Activated CD4-positive, alpha-beta T cell treated with anti-CD3 and anti-CD28 coated beads, Interleukin-2, amount 10 ng/mL, durations not matched to agents 7 days and 5 days (primary cell): ENCODE data around the gene OR13H1. TPM values are rescaled to one million over a fixed set of nuclear protein-coding genes. Genes with fewer than 3 reads are reported as not detected.
"Not testable (repeated sequence)": the region's sequence is repeated elsewhere in the genome, so short reads cannot be mapped to it uniquely, and the experiment has no call there.

ENCODE experiments used
- CTCF ChIA-PET: fragments of 350-600 bp; sonication (Branson Sonifier 250); formaldehyde crosslinking; loops from one replicate; lab custom pipeline; 2021; ENCODE audit warnings: antibody characterized with exemption; lab: Charles Lee
- POLR2A ChIA-PET: fragments of 350-600 bp; sonication (Branson Sonifier 250); formaldehyde crosslinking; loops from one replicate; lab custom pipeline; 2021; ENCODE audit warnings: antibody characterized with exemption; lab: Charles Lee
- DNase-seq: peaks from one replicate; pipeline ENCODE4 v3.0.0-alpha.2; 2020
- H3K27ac Mint-ChIP-seq: one replicate; pipeline ENCODE4 v1.8.0; 2021; ENCODE audit warnings: mild to moderate bottlenecking, moderate library complexity, mixed read lengths
- H3K27me3 Mint-ChIP-seq: one replicate; pipeline ENCODE4 v1.8.0; 2021; ENCODE audit warnings: mixed read lengths
- H3K36me3 Mint-ChIP-seq: one replicate; pipeline ENCODE4 v1.8.0; 2021; ENCODE audit warnings: low read depth, mixed read lengths
- H3K4me1 Mint-ChIP-seq: one replicate; pipeline ENCODE4 v1.8.0; 2021; ENCODE audit warnings: mixed read lengths
- H3K4me3 Mint-ChIP-seq: one replicate; pipeline ENCODE4 v1.8.0; 2021; ENCODE audit warnings: mild to moderate bottlenecking, moderate library complexity, mixed read lengths
- H3K9me3 Mint-ChIP-seq: one replicate; pipeline ENCODE4 v1.8.0; 2021; ENCODE audit warnings: mixed read lengths
- total RNA-seq, 2 experiments: library from RNA; stranded (reverse); gene quantifications; one replicate each; pipeline ENCODE4 v1.2.3, GENCODE V29; 2021

The OR13H1 gene, protein sequence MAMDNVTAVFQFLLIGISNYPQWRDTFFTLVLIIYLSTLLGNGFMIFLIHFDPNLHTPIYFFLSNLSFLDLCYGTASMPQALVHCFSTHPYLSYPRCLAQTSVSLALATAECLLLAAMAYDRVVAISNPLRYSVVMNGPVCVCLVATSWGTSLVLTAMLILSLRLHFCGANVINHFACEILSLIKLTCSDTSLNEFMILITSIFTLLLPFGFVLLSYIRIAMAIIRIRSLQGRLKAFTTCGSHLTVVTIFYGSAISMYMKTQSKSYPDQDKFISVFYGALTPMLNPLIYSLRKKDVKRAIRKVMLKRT
- not detected for total RNA-seq

DNA sequence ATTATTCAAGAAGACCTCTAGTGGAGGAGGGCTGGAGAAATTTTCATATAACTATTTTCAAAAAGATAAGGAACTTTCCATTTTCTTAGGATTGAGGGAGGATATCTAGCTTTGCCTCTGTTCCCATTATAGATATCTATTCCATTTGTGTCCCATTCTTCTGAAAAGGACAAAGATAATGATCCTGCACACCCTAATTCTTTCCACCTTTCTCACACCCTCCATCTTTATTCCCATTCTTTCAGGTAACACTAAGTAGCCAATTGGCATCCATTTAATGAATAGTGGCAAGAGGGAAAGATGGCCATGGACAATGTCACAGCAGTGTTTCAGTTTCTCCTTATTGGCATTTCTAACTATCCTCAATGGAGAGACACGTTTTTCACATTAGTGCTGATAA lies at the start of gene OR13H1:
Gene OR13H1 (plus strand): TSS at position 301 of the 400 bp plus-strand sequence. CDS start 0 bp downstream, at position 301.
- ChIA-PET CTCF (no interaction called here), POLR2A (no interaction called here)
- Mint-ChIP-seq H3K36me3 (no peaks in the 10 kb centered on the region), H3K27me3 (no peaks in the 10 kb centered on the region), H3K9me3 (no peaks in the 10 kb centered on the region), H3K4me3 (no peak within 1 kb of the TSS), H3K4me1 (no peaks in the 10 kb centered on the region), H3K27ac (no peak within 1 kb of the TSS)
- no peak for DNase-seq

DNA sequence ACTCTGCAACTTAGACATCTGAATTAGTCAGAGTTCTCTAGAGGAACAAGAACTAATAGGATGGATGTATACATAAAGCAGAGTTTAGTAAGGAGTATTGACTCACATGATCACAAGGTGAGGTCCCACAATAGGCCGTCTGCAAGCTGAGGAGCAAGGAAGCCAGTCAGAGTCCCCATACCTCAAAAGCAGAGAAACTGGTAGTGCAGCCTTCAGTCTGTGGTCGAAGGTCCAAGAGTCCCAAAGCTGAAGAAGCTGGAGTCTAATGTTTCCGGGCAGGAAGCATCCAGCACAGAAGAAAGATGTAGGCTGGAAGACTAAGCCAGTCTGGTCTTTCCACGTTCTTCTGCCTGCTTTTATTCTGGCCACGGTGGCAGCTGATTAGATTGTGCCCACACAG lies 42.3 kb upstream of the OR13H1 start:
- POLR2A ChIA-PET, CTCF ChIA-PET, H3K36me3 Mint-ChIP-seq, H3K4me3 Mint-ChIP-seq, DNase-seq, H3K27ac Mint-ChIP-seq, H3K27me3 Mint-ChIP-seq, H3K4me1 Mint-ChIP-seq, H3K9me3 Mint-ChIP-seq: not testable (repeated sequence)

DNA sequence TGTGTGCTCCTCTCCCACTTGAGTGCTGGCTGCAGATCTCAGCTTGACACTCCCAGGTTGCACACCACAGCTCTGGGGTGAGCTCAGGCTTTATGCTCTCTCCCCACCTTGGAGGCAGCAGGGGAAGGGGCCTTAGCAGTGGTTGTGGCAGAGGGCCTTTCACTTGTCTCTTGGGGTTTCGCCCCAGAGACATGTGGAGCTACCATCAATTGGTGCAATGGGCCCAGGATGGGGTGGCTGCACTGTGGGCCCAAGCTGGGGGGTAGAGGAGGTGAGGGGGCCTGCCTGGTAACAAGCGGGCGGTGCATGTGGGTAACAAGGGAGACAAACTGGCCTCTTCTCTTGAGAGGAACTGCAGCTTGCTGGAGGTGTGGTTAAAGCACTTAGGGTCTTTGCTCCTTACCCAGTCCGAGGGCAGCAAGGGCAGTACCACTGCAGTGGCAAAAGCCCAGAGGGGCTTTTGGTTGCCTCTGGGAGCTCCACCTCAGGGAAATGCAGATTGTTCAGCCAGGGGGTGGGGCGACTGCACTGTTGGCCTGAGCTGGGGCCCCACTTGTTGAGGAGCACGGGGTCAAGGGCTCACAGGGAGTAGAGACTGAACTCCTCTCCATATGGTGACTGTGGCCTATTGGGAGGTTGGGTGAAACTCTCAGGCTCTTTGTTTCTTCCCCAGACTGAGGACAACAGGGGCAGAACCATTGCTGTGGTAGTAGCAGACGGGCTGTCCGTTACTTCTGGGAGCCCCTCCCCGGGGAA lies 30.5 kb upstream of the OR13H1 start:
- H3K27ac Mint-ChIP-seq = no peak overlapping the region
- H3K27me3 Mint-ChIP-seq = no peaks in the 10 kb centered on the region
- POLR2A ChIA-PET = no interaction called here
- H3K4me3 Mint-ChIP-seq = no peak overlapping the region
- CTCF ChIA-PET = no interaction called here
- DNase-seq = no peak
- H3K36me3 Mint-ChIP-seq = no peaks in the 10 kb centered on the region
- no peaks in the 10 kb centered on the region for H3K4me1 Mint-ChIP-seq
- no peaks in the 10 kb centered on the region for H3K9me3 Mint-ChIP-seq

DNA sequence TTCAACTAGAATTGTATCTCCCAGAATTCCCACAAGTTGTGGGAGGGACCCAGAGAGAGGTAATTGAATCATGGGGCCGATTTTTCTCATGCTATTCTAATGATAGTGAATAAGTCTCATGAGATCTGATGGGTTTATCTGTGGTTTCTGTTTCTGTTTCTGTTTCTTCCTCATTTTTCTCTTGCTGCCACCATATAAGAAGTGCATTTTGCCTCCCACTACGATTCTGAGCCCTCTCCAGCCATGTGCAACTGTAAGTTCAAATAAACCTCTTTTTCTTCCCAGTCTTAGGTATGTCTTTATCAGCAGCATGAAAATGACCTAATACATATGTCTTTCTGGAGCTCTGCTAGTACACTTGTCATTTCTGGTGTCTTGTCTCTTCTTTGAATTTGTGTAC lies 22.1 kb upstream of the OR13H1 start:
- no peak overlapping the region for H3K27ac Mint-ChIP-seq
- no peaks in the 10 kb centered on the region for H3K4me1 Mint-ChIP-seq
- H3K9me3 Mint-ChIP-seq = no peaks in the 10 kb centered on the region
- no peak for DNase-seq
- no peaks in the 10 kb centered on the region for H3K27me3 Mint-ChIP-seq
- POLR2A ChIA-PET = no interaction called here
- no peaks in the 10 kb centered on the region for H3K36me3 Mint-ChIP-seq
- H3K4me3 Mint-ChIP-seq = no peak overlapping the region
- CTCF ChIA-PET = interaction anchor here (0.6 to 0.8 kb wide), 2 partner anchors 14 to 401 kb away, joined by 3 read pairs; no protein-coding TSS in a partner anchor

DNA sequence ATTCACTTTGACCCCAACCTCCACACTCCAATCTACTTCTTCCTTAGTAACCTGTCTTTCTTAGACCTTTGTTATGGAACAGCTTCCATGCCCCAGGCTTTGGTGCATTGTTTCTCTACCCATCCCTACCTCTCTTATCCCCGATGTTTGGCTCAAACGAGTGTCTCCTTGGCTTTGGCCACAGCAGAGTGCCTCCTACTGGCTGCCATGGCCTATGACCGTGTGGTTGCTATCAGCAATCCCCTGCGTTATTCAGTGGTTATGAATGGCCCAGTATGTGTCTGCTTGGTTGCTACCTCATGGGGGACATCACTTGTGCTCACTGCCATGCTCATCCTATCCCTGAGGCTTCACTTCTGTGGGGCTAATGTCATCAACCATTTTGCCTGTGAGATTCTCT lies 344 bp downstream of the OR13H1 start:
- POLR2A ChIA-PET = no interaction called here
- CTCF ChIA-PET = no interaction called here
- no peaks in the 10 kb centered on the region for H3K27me3 Mint-ChIP-seq
- no peak for DNase-seq
- no peaks in the 10 kb centered on the region for H3K4me1 Mint-ChIP-seq
- H3K4me3 Mint-ChIP-seq = no peak overlapping the region
- no peak overlapping the region for H3K27ac Mint-ChIP-seq
- no peaks in the 10 kb centered on the region for H3K36me3 Mint-ChIP-seq
- H3K9me3 Mint-ChIP-seq = no peaks in the 10 kb centered on the region

DNA sequence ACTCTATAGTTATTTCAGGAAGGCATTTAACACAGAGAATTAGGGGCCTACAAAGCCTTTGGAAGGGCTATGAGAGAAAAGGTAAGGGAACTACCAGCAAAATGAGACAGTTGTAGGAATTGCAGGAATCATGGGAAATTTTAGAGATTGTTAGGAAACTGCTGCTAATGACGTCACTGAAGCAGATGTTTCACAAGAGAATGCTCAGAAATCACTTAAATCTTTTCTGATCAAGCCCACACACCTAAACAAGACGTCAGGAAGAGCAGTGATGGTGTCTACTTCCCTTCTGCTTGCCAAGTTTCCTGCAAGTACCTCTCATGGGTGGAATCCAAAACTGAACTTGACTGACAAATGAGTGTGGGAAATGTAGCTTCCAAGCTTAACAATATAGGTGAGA lies 5.1 kb downstream of the OR13H1 start:
- ChIA-PET POLR2A (no interaction called here), CTCF (no interaction called here)
- Mint-ChIP-seq H3K27me3 (no peaks in the 10 kb centered on the region), H3K4me3 (no peak overlapping the region), H3K9me3 (no peaks in the 10 kb centered on the region), H3K4me1 (no peaks in the 10 kb centered on the region), H3K36me3 (no peaks in the 10 kb centered on the region), H3K27ac (no peak overlapping the region)
- DNase-seq = no peak

DNA sequence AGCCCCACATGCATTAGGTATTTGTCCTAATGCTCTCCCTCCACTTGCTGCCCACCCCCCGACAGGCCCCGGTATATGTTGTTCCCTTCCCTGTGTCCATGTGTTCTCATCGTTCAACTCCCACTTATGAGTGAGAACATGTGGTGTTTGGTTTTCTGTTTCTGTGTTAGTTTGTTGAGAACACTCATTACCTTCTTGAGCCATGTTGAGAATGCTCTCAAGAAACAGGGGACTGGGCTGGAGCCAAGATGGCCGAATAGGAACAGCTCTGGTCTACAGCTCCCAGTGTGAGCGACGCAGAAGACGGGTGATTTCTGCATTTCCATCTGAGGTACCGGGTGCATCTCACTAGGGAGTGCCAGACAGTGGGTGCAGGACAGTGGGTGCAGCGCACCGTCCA lies 8.6 kb downstream of the OR13H1 start:
- H3K27me3 Mint-ChIP-seq, H3K36me3 Mint-ChIP-seq, POLR2A ChIA-PET, CTCF ChIA-PET, H3K9me3 Mint-ChIP-seq, H3K4me1 Mint-ChIP-seq, H3K4me3 Mint-ChIP-seq, H3K27ac Mint-ChIP-seq, DNase-seq: not testable (repeated sequence)

DNA sequence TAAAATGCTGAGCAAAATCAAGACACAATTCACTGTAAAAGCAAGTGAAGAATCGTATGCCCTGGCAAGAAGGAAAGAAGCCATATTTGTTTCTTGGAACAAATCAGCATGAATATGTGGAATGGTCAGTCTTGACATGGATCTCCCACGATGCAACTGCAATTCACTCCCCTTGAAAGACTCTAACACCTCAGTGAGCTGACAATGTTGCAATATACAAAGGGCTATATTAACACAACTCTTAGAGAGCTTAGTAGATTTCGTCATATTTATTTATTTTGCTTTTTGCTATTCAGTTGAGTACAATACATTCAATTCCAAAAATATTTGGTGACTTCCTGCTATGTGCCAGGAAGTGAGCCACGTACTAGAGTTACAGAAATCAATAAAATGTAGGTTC lies 14.7 kb downstream of the OR13H1 start:
- POLR2A ChIA-PET = no interaction called here
- CTCF ChIA-PET = no interaction called here
- H3K36me3 Mint-ChIP-seq = no peaks in the 10 kb centered on the region

DNA sequence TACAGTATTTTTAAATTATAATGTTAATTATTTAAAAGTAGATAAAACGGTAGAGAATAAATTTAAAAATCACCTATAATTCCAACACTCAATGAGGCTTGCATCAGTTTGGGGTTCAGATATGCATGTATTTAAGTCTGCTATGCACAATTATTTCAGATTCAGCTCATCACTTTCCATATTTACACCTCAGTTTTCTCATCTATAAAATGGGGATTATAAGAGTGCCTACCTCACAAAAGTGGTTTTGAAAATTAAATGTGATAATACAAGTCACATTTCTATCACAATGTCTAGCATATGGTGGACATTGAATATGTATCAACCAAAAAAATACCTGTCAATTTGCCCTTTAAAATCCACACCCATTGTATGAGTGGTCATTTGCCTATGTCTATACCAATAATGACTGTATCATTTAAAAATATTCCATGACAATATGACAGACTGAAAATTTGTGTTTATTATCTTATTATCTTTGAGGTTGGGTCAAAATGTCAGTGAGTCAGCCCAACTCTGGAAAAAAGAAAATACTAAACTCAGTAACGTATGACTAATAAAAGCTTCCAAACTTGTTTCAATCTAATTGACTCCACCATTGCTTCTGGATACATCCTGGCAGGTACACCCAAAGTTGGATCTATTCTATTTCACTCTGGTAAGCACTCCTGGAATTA lies 20.8 kb downstream of the OR13H1 start:
- ChIA-PET POLR2A (no interaction called here), CTCF (no interaction called here)
- DNase-seq = no peak
- no peaks in the 10 kb centered on the region for H3K27me3 Mint-ChIP-seq
- no peaks in the 10 kb centered on the region for H3K9me3 Mint-ChIP-seq
- no peak overlapping the region for H3K27ac Mint-ChIP-seq
- H3K36me3 Mint-ChIP-seq = no peaks in the 10 kb centered on the region
- no peaks in the 10 kb centered on the region for H3K4me1 Mint-ChIP-seq
- H3K4me3 Mint-ChIP-seq = no peak overlapping the region

More for the DNA sequence above, 14.7 kb downstream of the OR13H1 start:
- DNase-seq = no peak
- Mint-ChIP-seq H3K27ac (no peak overlapping the region), H3K4me1 (no peaks in the 10 kb centered on the region), H3K27me3 (no peaks in the 10 kb centered on the region), H3K9me3 (no peaks in the 10 kb centered on the region), H3K4me3 (no peak overlapping the region)

DNA sequence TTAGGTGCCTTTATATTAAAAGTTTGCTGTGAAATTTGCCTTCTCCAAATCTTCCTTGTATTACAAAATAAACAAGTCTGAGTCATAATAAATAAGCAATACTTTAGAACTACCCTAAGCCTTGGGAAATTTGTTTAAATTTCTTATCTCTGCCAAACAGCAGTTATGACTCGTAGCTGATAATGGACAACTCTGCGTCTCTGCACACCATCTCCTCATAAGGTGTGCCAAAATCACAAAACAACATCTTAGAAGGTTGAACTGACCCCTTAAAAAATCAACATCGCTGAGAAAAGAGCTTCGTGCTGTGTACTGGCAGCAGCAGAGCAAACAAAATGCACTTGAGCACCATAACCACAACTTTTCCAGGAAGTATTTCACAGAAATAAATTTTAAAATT lies 22.0 kb downstream of the OR13H1 start:
- Mint-ChIP-seq H3K9me3 (no peaks in the 10 kb centered on the region), H3K27ac (no peak overlapping the region), H3K36me3 (no peaks in the 10 kb centered on the region), H3K27me3 (no peaks in the 10 kb centered on the region), H3K4me3 (no peak overlapping the region), H3K4me1 (no peaks in the 10 kb centered on the region)
- CTCF ChIA-PET = no interaction called here
- DNase-seq = no peak
- POLR2A ChIA-PET = no interaction called here

DNA sequence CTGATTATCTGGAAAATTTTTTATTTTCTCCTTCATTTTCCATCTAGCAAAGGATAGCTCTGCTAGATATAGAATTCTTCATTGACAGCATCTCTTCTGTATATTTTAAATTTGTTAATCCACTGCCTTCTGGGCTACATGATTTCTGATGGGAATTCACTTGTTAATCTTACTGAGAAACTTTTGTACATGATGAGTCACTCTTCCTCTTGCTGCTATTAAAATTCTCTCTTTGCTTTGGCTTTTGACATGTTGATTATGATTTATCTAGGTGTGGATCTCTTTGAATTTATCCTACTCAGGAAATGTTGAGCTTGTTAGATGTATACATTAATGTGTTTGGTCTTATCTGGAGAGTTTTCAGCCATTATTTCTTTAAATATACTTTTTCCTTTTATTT lies 27.5 kb downstream of the OR13H1 start:
- Mint-ChIP-seq H3K4me3 (no peak overlapping the region), H3K9me3 (no peaks in the 10 kb centered on the region), H3K4me1 (no peaks in the 10 kb centered on the region), H3K36me3 (no peaks in the 10 kb centered on the region), H3K27me3 (no peaks in the 10 kb centered on the region), H3K27ac (no peak overlapping the region)
- ChIA-PET POLR2A (no interaction called here), CTCF (no interaction called here)
- DNase-seq = no peak

DNA sequence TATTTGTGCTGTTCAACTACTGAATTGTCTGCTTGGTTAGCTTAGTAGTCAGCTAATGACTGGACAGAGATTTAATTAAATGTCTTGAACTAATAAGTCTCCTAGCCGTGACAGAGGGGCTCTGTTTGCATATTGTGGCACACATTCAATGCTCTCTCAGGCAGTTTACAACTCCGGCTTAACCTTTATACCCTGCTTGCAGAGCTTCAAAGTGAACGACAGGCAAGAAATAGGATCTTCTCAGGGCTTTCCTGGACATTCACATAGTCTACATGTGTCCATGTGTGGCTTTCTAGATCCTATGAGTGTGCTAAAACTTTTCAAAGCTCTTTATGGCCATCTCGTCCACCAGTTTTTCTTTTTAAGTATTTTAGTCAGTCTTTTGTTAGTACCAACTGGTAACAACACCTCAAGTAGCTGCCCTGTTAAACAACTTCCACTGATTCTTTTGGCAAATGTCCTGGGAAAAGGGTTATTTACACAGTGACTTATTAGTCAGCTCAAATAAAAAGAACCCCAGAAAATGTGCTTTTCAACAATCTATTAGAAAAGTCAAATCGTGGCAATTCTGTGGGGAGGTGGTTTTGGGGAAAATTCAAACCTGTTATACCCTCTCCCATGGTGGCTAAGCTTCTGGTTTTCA lies 28.6 kb downstream of the OR13H1 start:
- CTCF ChIA-PET = no interaction called here
- POLR2A ChIA-PET = no interaction called here
- Mint-ChIP-seq H3K27ac (no peak overlapping the region), H3K9me3 (no peaks in the 10 kb centered on the region), H3K27me3 (no peaks in the 10 kb centered on the region), H3K4me3 (no peak overlapping the region), H3K4me1 (no peaks in the 10 kb centered on the region), H3K36me3 (no peaks in the 10 kb centered on the region)
- DNase-seq = no peak

DNA sequence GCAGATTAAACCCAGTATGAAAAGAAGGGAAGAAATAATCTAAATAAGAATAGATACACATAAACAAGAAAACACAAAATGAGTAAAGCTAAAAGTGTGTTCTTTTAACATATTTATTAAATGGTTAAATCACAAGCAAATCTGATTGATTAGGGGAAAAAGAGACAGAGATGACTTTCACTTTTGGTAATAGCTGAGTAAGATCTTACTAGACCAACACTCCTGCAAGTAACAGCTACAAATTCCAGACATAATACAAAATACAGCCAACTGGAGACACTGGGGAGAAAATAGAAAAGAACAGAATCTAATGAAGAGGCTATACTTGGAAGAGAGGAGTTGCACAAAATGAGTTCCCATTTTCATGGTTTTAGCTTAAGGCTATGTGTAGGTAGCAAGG lies 33.5 kb downstream of the OR13H1 start:
- Mint-ChIP-seq H3K9me3 (no peaks in the 10 kb centered on the region), H3K27ac (no peak overlapping the region), H3K4me3 (no peak overlapping the region), H3K36me3 (no peaks in the 10 kb centered on the region), H3K27me3 (no peaks in the 10 kb centered on the region), H3K4me1 (no peaks in the 10 kb centered on the region)
- POLR2A ChIA-PET = no interaction called here
- CTCF ChIA-PET = no interaction called here
- DNase-seq = no peak
